Measurements from ENCODE around the gene LIN7B. TPM values are rescaled to one million over a fixed set of nuclear protein-coding genes. Genes with fewer than 3 reads are reported as not detected.

LIN7B gene
- total and polyA plus RNA-seq, 2 experiments from 2014 or later: 1.2 to 10.5 TPM

DNA sequence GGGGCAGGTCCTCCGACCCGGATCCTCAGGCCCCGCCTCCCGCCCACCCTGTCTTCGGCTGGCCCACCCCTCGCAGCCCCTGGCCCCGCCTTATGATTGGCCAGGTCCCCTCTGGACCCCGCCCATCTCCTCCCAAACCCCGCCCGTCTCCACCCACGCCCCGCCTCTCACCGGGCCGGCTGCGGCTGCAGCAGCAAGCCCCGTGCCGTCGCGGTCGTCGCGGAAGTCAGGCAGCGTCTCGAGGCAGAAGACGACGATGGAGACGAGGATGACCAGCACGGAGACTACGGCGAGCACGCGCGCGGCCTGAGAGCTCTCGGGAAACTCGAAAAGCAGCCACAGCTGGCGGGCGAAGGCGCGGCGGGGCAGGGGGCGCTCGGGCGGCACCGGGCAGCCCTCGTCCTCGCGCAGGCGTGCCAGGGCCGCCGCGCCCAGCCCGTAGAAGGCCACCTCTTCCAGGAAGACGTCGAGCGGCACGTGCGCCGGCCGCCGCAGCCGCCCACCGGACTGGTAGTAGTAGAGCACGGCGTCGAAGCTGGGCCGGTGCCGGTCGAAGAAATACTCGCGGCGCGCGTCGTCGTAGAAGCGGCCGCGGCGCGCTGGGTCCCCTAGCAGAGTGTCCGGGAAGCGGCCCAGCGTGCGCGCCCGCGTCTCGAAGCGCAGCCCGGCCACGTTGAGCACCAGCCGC lies 42.2 kb upstream of the LIN7B start:
- ATAC-seq (peak; percentile 78), DNase-seq (ENCODE audit: low spot score) (peak; percentile 91)
- Mint-ChIP-seq H3K4me3 (peak overlapping the region; percentile 66), H3K27me3 (ENCODE audit: insufficient read depth, low read depth, poor library complexity) (peaks cover 69% of the 10 kb centered on the region), H3K36me3 (ENCODE audit: low read depth) (peaks cover 10% of the 10 kb centered on the region), H3K27ac (no peak overlapping the region), H3K9me3 (peaks cover 29% of the 10 kb centered on the region), H3K4me1 (peaks cover 19% of the 10 kb centered on the region)
- H3K4me2 ChIP-seq: peak overlapping the region; percentile 57; the same call in 1 of the 2 replicates
- H3K4me1 ChIP-seq (ENCODE audit: insufficient read depth): peaks cover 9% of the 10 kb centered on the region
- H3K27ac ChIP-seq (ENCODE audit: low read depth): no peak overlapping the region
- H4K20me1 ChIP-seq (replicated peaks; ENCODE audit: insufficient read depth): no peaks in the 10 kb centered on the region; the same call in 1 of the 2 replicates
- peak overlapping the region; percentile 38; the same call in 1 of the 2 replicates for H3K4me3 ChIP-seq
- H2AFZ ChIP-seq: peak overlapping the region; percentile 81; the same call in 1 of the 2 replicates
- H3K36me3 ChIP-seq (ENCODE audit: insufficient read depth): no peaks in the 10 kb centered on the region
- H3F3A ChIP-seq (replicated peaks; ENCODE audit: low read depth): no peaks in the 10 kb centered on the region
- H3K27me3 ChIP-seq (ENCODE audit: insufficient read depth): peaks cover 72% of the 10 kb centered on the region
- peak; percentile 65 for TF ChIP-seq POLR2AphosphoS5 (IDR thresholded peaks at IDR 0.05; ENCODE audit: low read depth)
- TF ChIP-seq EZH2 (IDR thresholded peaks at IDR 0.05; ENCODE audit: low read depth, unreplicated experiment): no peak
- H3K79me2 ChIP-seq (replicated peaks; ENCODE audit: insufficient read depth): no peaks in the 10 kb centered on the region
- H3K9me2 ChIP-seq (ENCODE audit: insufficient read depth): 0 out of 2 replicates have a peak, but pooled peaks cover 6% of the 10 kb centered on the region

- H3K27me3 ChIP-seq (ENCODE audit: insufficient read depth): peaks cover 57% of the 10 kb centered on the region
- ATAC-seq (peak; percentile 52), DNase-seq (ENCODE audit: low spot score) (peak; percentile 67)
- no peak overlapping the region for H3K4me3 ChIP-seq
- no peak overlapping the region for H3K4me2 ChIP-seq
- H3K36me3 Mint-ChIP-seq (ENCODE audit: low read depth): peaks cover 7% of the 10 kb centered on the region; the same call in 2 of the 3 replicates
- peaks cover 22% of the 10 kb centered on the region for H3K9me3 Mint-ChIP-seq
- H3F3A ChIP-seq (replicated peaks; ENCODE audit: low read depth): no peaks in the 10 kb centered on the region
- peaks cover 7% of the 10 kb centered on the region for H3K4me1 ChIP-seq (ENCODE audit: insufficient read depth)
- no peaks in the 10 kb centered on the region for H3K79me2 ChIP-seq (replicated peaks; ENCODE audit: insufficient read depth)
- no peak overlapping the region for H2AFZ ChIP-seq
- no peak for TF ChIP-seq EZH2phosphoT487 (IDR thresholded peaks at IDR 0.05; ENCODE audit: unreplicated experiment)
- TF ChIP-seq, protein P1, sequence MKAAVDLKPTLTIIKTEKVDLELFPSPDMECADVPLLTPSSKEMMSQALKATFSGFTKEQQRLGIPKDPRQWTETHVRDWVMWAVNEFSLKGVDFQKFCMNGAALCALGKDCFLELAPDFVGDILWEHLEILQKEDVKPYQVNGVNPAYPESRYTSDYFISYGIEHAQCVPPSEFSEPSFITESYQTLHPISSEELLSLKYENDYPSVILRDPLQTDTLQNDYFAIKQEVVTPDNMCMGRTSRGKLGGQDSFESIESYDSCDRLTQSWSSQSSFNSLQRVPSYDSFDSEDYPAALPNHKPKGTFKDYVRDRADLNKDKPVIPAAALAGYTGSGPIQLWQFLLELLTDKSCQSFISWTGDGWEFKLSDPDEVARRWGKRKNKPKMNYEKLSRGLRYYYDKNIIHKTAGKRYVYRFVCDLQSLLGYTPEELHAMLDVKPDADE (IDR thresholded peaks at IDR 0.05): no peak
- TF ChIP-seq CREB1 (CRISPR knock-in tag; IDR thresholded peaks at IDR 0.05; ENCODE audit: low read depth): no peak
- no peak for TF ChIP-seq POLR2AphosphoS5 (IDR thresholded peaks at IDR 0.05; ENCODE audit: low read depth)
- TF ChIP-seq, protein P2, sequence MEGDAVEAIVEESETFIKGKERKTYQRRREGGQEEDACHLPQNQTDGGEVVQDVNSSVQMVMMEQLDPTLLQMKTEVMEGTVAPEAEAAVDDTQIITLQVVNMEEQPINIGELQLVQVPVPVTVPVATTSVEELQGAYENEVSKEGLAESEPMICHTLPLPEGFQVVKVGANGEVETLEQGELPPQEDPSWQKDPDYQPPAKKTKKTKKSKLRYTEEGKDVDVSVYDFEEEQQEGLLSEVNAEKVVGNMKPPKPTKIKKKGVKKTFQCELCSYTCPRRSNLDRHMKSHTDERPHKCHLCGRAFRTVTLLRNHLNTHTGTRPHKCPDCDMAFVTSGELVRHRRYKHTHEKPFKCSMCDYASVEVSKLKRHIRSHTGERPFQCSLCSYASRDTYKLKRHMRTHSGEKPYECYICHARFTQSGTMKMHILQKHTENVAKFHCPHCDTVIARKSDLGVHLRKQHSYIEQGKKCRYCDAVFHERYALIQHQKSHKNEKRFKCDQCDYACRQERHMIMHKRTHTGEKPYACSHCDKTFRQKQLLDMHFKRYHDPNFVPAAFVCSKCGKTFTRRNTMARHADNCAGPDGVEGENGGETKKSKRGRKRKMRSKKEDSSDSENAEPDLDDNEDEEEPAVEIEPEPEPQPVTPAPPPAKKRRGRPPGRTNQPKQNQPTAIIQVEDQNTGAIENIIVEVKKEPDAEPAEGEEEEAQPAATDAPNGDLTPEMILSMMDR (conservative IDR thresholded peaks at IDR 0.05; ENCODE audit: low read depth in 2 of 2): peak; percentile 37 to 73
- no peak for TF ChIP-seq ZNF462 (CRISPR knock-in tag; IDR thresholded peaks at IDR 0.05)
- 0 out of 2 replicates have a peak, but pooled peaks cover 5% of the 10 kb centered on the region for H3K9me2 ChIP-seq (ENCODE audit: insufficient read depth)
- no peak overlapping the region for H3K27ac ChIP-seq (ENCODE audit: low read depth)
- peaks cover 56% of the 10 kb centered on the region for H3K27me3 Mint-ChIP-seq (ENCODE audit: insufficient read depth, low read depth, poor library complexity)
- H3K4me3 Mint-ChIP-seq: peak overlapping the region; percentile 69
- H4K20me1 ChIP-seq (replicated peaks; ENCODE audit: insufficient read depth): no peaks in the 10 kb centered on the region; the same call in 1 of the 2 replicates
- H3K36me3 ChIP-seq (ENCODE audit: insufficient read depth): no peaks in the 10 kb centered on the region
- H3K4me1 Mint-ChIP-seq: peaks cover 13% of the 10 kb centered on the region; the same call in 2 of the 3 replicates
- no peak overlapping the region for H3K27ac Mint-ChIP-seq
Observed at GRCh38 chr19:49073514-49074378, 40.4 kb upstream of the LIN7B start.

All from GM23338 (cell line).